ENCODE results near the gene DDX28. TPM values are rescaled to one million over a fixed set of nuclear protein-coding genes. Genes with fewer than 3 reads are reported as not detected.

The DDX28 gene
- total and polyA plus RNA-seq, 2 of the 8 experiments (the other 6 are each of a cell fraction or from before 2014, with no cell fraction given) = 16.8 to 28.1 TPM

GRCh38 chr16:67992661-67993206, 30.3 kb downstream of the DDX28 start:
- Histone ChIP-seq H4K20me1 (replicated peaks in 1 of 2; ENCODE audit: control insufficient read depth in 1 of 2, insufficient read depth in 2 of 2, low read length in 2 of 2) (no peaks in the 10 kb centered on the region), H2AFZ (ENCODE audit: low read length) (no peak overlapping the region), H3K79me2 (ENCODE audit: control insufficient read depth in 1 of 2, insufficient read depth in 2 of 2, low read length in 2 of 2) (no peaks in the 10 kb centered on the region), H3K27ac (ENCODE audit: low read depth, low read length) (no peak overlapping the region), H3K36me3 (ENCODE audit: control insufficient read depth in 2 of 4, insufficient read depth in 4 of 4, low read length in 3 of 4) (no peaks in the 10 kb centered on the region), H3K4me1 (replicated peaks in 1 of 4; ENCODE audit: control insufficient read depth in 3 of 4, insufficient read depth in 4 of 4, low read length in 3 of 4) (no peaks in the 10 kb centered on the region; a peak in 3 of 7 replicates), H3K56ac (replicated peaks; ENCODE audit: insufficient read length, low read depth, low read length) (no peak overlapping the region), H3K9me3 (ENCODE audit: insufficient read depth in 2 of 2, low read depth in 1 of 2, low read length in 1 of 2) (no peaks in the 10 kb centered on the region), H2BK5ac (ENCODE audit: low read depth, low read length) (no peak overlapping the region), H3K14ac (ENCODE audit: insufficient read length) (no peak overlapping the region), H3K79me1 (ENCODE audit: low read depth, low read length) (no peaks in the 10 kb centered on the region; the same call in 1 of the 2 replicates), H3K4me2 (ENCODE audit: insufficient read depth in 1 of 2, low read depth in 2 of 2, low read length in 2 of 2) (peak overlapping the region in 1 of 2 experiments; percentile 55; a peak in 3 of 4 replicates), H2BK20ac (ENCODE audit: low read length) (no peak overlapping the region), H3K18ac (ENCODE audit: extremely low read depth, low read length) (no peak overlapping the region), H3K4ac (replicated peaks; ENCODE audit: insufficient read length, low read depth, low read length) (no peak overlapping the region), H3K23ac (ENCODE audit: insufficient read length) (no peak overlapping the region), H4K5ac (ENCODE audit: insufficient read length, low read depth, low read length) (no peak overlapping the region), H4K8ac (ENCODE audit: extremely low read depth, insufficient read depth, low read length) (peak overlapping the region; percentile 89), H3K4me3 (ENCODE audit: extremely low read depth in 1 of 4, insufficient read depth in 2 of 4, low read depth in 3 of 4, low read length in 4 of 4) (no peak overlapping the region), H4K91ac (replicated peaks; ENCODE audit: insufficient read length, low read length) (no peak overlapping the region), H3K27me3 (replicated peaks in 1 of 4; ENCODE audit: control insufficient read depth in 3 of 4, extremely low read depth in 1 of 4, insufficient read depth in 3 of 4, low read length in 3 of 4) (peaks cover 0 to 12% (median 8%) of the 10 kb centered on the region in 4 experiments; a peak in 5 of 7 replicates), H3K9ac (replicated peaks in 1 of 4; ENCODE audit: extremely low read depth in 1 of 4, low read depth in 3 of 4, low read length in 3 of 4) (no peak overlapping the region), H2BK12ac (ENCODE audit: low read depth, low read length) (peak overlapping the region; percentile 62; the same call in 1 of the 2 replicates), H3K23me2 (ENCODE audit: low read depth, low read length) (no peaks in the 10 kb centered on the region; the same call in 1 of the 2 replicates), H2BK15ac (ENCODE audit: low read length) (0 out of 2 replicates have a peak overlapping the region, but pooled peaks have one; percentile 46), H2AK5ac (ENCODE audit: low read depth, low read length) (no peak overlapping the region), H2BK120ac (replicated peaks; ENCODE audit: low read depth, low read length) (no peak overlapping the region)
- DNase-seq (ENCODE audit: low read depth in 1 of 2, low spot score in 2 of 2) (no peak), FAIRE-seq (no peak)
- ChIA-PET CTCF (ENCODE audit: partially characterized antibody) (interaction anchor here (0.7 to 3.0 kb wide), 14 partner anchors 9 to 142 kb away, joined by 3 to 33 read pairs (median 4); partner anchors contain the start of genes DPEP3 and NRN1L), POLR2A (ENCODE audit: partially characterized antibody) (interaction anchor here (1.0 to 5.1 kb wide), 4 partner anchors 10 to 30 kb away, joined by 3 to 26 read pairs (median 3); partner anchors contain the start of genes DDX28 and DUS2)
- 80% methylated on average over 20 of the region's 20 CpGs; no CpG with 5 or more reads in 1 of the 2 experiments for WGBS, 2 experiments (ENCODE audit: extremely low coverage in 1 of 2, insufficient coverage in 1 of 2, insufficient read length in 1 of 2, insufficient replicate concordance in 2 of 2, low coverage in 1 of 2, low lambda C conversion rate in 2 of 2, missing lambda C conversion rate in 1 of 2)
- no peak for TF ChIP-seq POLR2AphosphoS5 (IDR thresholded peaks at IDR 0.05; ENCODE audit: low read depth, low read length)
- TF ChIP-seq FOSL1 (IDR thresholded peaks at IDR 0.05; ENCODE audit: insufficient read depth, low read depth, low read length) = no peak
- TF ChIP-seq CEBPB (IDR thresholded peaks at IDR 0.05; ENCODE audit: low read depth, low read length) = no peak
- TF ChIP-seq KDM4A (IDR thresholded peaks at IDR 0.05; ENCODE audit: low read depth, low read length, severe bottlenecking) = no peak
- TF ChIP-seq JUN (IDR thresholded peaks at IDR 0.05; ENCODE audit: low read depth, low read length) = no peak
- TF ChIP-seq GTF2F1 (IDR thresholded peaks at IDR 0.05; ENCODE audit: borderline replicate concordance, low read depth, low read length) = no peak
- no peak for TF ChIP-seq SRF (IDR thresholded peaks at IDR 0.05; ENCODE audit: low read depth, low read length)
- TF ChIP-seq CTBP2 (IDR thresholded peaks at IDR 0.05; ENCODE audit: borderline replicate concordance, insufficient read depth, insufficient read length, low read length) = no peak
- no peak for TF ChIP-seq NANOG (IDR thresholded peaks at IDR 0.05; ENCODE audit: insufficient read depth, low read depth, low read length, poor library complexity, severe bottlenecking)
- no peak for TF ChIP-seq RAD21 (IDR thresholded peaks at IDR 0.05 in 1 of 2, conservative IDR thresholded peaks at IDR 0.05 in 1 of 2; ENCODE audit: low read depth in 2 of 2, low read length in 2 of 2)
- no peak for TF ChIP-seq TAF7 (optimal IDR thresholded peaks at IDR 0.05; ENCODE audit: borderline replicate concordance, low read depth, low read length)
- no peak for TF ChIP-seq ASH2L (IDR thresholded peaks at IDR 0.05; ENCODE audit: low read length)
- no peak for TF ChIP-seq MAFK (IDR thresholded peaks at IDR 0.05; ENCODE audit: low read depth, low read length)
